Epithelial cell of alveolus of lung (primary cell): ENCODE measurements around the gene SLC29A3. TPM values are rescaled to one million over a fixed set of nuclear protein-coding genes. Genes with fewer than 3 reads are reported as not detected.

Experiments
- total RNA-seq: library from RNA; depleted of rRNA; stranded (reverse); fragments of >200 nt; gene quantifications from 2 replicates; pipeline ENCODE4 v1.2.1, GENCODE V29; 2015

Gene SLC29A3
- 3.9 and 4.8 TPM in 2 replicates for total RNA-seq

DNA sequence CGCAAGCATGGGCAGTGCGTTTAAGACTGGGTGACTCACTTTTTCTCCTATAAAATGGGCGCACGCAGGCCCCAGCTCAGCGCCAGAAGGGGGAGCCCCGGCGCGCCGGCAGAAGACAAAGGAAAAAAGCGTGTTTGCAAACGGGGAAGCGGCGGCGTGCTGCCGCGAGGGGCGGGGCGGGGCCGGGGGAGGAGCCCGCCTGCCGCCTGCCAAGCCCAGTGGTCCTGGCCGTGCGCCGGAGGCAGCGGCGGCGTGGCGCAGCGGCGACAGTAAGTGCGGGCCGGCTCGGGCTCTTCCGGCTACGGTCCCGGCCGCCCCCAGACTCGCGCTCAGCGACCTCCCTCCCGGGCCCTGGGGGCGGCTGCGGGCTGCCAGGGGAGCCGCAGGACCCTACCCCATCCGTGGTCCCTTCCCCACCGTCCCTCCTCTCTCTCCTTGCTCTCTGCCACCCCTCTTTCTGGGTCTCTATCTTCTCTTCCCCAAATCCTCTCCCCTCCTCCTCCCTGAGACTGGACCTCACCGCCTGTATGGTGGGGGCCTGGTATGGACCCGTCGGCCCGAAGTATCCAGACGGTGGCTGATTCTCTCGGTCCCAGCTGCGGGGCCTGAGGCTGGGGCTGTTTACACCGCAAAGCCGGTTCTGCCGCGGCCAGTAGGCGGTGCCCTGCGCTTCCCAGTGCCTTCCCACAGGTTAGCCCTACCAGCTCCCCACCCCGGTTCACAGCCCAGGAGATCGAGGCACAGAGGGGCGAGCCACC, at the start of gene SLC29A3:
Gene SLC29A3 (plus strand): TSS at position 218 of the 758 bp plus-strand sequence. CDS start 51 bp downstream, at position 269.

DNA sequence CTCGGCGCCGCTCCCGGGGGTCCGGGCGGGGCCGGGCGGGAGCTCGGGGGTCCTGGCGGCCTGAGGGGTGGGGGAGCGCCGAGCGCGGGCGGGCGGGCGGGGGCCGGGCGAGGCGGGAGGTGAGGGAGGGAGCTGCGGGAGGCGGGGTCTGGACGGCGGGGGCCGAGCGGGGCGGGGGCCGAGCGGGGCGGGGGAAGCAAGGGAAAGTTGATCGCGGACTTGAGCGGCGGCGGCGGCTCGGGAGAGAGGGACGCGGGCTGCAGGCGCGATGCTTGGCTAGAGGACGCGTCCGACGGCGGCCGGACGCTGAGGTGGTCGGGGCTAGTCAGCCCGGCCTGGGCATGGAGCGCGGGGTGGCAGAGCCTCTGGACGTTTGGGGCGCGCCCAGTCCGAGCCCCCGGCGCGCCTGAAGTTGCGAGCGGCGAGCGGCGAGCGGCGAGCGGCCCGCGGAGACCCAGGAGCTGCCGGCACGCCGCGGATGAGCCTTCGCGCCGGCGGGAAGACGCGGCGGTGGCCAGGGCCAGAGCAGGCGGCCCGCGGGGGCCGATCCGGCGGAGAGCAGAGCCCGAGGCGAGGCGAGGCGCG, 77.7 kb downstream of the SLC29A3 start, which contains the start of gene CDH23:
Gene CDH23 (plus strand): TSS at position 210 of the 585 bp plus-strand sequence. CDS start 42,912 bp downstream, outside the sequence.

Other genes starting within 250 kb of the SLC29A3 start
- gene UNC5B, start 106.7 kb upstream of the SLC29A3 start, total RNA-seq = 9.8 and 35.6 TPM in 2 replicates
- gene CDH23, start 77.7 kb downstream of the SLC29A3 start, total RNA-seq = not detected in 2 replicates